ENCODE data around the gene GINS3.
"Not testable (repeated sequence)": the region's sequence is repeated elsewhere in the genome, so short reads cannot be mapped to it uniquely, and the experiment has no call there.

GINS3 gene

DNA sequence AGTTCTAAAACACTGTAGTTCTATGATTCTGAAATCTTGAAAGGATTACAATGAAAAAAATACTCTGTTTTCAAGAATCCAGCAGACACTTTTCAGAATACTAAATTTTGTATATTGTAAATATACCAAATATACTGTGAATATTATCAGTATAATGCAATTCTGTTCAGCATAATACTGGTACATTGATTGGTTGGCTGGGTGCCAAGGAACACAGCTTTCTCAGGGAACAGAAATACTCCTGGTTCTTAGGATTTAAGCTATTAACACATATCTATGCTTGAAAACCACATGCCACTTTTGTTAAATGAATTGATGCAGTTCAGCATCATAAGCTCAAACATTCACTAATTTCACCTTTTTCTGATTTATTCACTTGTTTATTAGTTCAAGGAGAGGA, 2.5 kb upstream of the GINS3 start:
- no peak for DNase-seq (ENCODE audit: low spot score)

GRCh38 chr16:58393138-58393504, 850 bp downstream of the GINS3 start:
- DNase-seq (ENCODE audit: low spot score) = peak; percentile 31

GRCh38 chr16:58396897-58397296, 4.6 kb downstream of the GINS3 start:
- DNase-seq (ENCODE audit: low spot score) = not testable (repeated sequence)

DNA sequence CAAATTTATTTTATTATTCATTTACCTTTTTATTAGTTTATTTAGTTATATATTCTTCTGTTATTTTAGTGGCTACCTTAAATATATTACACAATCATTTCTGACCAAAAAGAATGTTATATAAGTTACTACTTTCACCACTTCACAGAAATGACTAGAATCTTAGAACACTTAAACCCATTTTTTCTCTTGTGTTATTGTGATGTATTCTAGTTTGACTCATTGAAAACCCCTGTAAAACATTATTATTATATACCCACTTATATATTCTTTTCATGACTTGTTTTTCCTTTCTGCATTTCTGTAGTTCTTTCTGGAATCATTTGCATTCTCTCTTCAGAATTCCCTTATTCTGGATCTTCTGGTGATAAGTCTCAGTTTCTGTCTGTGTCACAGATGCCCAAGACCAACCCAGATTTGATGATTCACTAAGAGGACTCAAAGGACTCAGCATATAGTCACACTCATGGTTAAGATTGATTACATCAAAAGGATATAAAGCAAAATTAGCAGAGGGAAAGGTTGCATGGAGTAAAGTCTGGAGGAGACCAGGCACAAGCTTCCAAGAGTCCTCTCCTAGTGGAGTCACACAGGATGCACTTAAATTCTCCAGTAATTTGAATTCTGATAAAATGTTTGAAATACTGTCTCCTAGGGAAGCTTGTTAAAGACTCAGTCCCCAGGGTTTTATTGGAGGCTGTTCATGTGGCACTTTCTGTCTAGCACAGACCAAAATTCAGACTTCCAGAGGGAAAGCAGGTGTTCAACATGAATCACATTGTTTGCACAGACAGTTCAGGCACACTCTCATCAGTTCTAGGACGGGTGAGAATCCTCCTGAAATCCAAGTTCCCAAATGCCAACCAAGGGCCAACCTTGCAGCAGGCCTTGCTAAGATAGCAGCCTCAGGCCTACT, 7.7 kb downstream of the GINS3 start:
- DNase-seq (ENCODE audit: low spot score) = no peak

DNA sequence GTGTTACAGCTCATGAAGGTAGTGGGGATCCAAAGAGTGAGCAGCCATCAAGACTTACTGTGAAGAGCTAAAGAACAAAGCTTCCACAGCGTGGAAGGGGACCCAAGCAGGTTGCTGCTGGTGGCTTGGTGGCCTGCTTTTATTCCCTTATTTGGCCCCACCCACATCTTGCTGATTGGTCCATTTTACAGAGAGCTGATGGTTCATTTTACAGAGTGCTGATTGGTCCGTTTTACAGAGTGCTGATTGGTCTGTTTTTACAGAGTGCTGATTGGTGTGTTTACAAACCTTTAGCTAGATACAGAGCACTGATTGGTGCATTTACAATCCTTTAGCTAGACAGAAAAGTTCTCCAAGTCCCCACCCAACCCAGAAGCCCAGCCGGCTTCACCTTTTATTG, 9.0 kb downstream of the GINS3 start:
- DNase-seq (ENCODE audit: low spot score) = not testable (repeated sequence)

- no peak for DNase-seq (ENCODE audit: low spot score)
These were observed 10.5 kb downstream of the GINS3 start for GRCh38 chr16:58402796-58403195.

DNA sequence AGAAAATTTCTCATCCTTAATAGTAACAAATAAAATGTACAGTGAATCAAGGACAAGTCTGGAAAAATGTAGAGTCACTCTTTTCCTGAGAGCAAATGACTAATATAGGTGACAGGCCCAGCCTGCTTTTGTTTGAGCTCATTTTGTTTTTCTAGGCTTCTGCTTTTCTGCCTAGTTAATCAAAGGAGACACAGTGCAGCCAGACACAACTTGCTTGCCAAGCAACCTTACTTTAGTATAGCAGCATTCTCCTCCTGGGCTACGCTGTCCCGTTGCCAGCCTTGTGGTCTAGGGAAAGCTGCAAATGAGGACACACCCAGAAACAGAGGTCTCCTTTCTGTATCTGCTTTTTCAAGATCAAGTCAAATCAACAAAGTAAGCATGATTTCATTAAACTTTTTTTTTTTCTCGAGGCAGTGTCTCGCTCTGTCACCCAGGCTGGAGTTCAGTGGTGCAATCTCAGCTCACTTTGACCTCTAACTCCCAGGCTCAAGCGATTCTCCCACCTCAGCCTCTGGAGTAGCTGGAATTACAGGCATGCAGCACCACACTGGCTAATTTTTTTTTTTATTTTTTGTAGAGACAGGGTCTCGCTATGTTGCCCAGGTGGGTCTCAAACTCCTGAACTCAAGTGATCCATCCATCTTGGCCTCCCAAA, 17.2 kb downstream of the GINS3 start:
- no peak for DNase-seq (ENCODE audit: low spot score)

DNA sequence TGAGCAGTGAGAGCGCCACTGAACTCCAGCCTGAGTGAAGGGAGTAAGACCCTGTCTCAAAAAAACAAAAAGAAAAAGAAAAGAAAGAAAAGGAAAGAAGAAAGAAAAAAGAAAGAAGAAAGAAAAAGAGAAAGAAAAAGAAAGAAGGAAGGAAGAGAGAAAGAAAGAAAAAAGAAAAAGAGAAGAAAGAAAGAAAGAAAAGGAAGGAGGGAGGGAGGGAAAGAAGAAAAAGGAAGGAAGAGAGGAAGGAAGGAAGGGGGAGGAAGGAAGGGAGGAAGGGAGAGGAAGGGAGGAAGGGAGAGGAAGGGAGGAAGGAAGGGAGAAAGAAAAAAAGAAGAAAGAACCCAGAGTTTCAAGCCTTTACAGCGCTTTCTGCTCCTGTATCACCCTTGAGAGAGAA, 19.1 kb downstream of the GINS3 start:
- DNase-seq (ENCODE audit: low spot score) = no peak

- no peak for DNase-seq (ENCODE audit: low spot score)
These were observed 19.7 kb downstream of the GINS3 start for GRCh38 chr16:58411736-58412614.

DNA sequence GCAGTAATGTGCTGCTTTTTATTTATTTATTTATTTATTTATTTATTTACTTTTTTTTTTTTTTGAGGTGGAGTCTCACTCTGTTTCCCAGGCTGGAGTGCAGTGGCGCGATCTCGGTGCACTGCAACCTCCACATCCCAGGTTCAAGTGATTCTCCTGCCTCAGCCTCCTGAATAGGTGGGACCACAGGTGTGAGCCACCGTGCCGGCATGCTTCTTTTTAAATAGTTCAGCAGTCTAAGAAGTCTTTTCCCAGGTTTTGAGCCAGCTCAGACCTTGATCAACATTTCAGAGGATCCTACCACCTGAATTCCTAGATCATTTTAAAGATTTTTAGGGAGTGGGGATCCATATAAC, 20.3 kb downstream of the GINS3 start:
- DNase-seq (ENCODE audit: low spot score) = not testable (repeated sequence)

DNA sequence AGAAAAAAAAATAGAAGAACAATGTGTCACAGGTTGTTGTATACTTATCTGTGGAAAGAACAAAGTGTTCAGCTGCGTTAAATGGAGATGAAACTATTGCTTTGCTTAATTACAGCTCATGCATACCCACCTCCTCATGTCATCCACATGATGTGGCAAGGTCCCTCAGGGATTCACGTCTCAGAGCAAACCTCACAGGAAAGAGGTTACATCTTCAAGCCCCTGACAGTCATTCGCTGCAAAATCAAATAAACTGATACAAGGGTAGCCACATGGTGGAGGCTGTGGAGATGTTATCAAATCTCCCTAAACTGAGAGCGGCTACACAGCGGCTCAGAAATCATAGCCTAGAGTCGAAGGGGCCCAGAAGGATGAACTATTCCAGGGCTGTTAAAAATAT, 21.1 kb downstream of the GINS3 start:
- no peak for DNase-seq (ENCODE audit: low spot score)

DNA sequence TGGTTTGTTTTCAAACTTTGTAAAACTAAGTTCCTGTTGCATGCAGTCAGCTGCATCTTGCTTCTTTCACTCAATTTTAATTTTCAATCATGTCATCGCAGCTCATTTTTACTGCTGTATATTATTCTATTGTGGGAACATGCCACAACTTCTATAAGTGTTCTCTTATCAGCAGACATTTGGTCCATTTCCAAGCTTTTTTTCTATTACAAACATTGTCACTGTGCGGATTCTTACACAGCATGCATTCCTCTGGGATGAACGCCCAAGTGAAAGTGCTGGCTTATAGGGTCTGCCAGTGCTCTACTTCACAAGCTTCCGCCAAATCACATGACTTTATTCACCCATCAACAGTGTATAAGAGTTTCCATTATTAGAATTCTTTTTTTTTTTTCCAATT, 22.7 kb downstream of the GINS3 start:
- DNase-seq (ENCODE audit: low spot score) = no peak

DNA sequence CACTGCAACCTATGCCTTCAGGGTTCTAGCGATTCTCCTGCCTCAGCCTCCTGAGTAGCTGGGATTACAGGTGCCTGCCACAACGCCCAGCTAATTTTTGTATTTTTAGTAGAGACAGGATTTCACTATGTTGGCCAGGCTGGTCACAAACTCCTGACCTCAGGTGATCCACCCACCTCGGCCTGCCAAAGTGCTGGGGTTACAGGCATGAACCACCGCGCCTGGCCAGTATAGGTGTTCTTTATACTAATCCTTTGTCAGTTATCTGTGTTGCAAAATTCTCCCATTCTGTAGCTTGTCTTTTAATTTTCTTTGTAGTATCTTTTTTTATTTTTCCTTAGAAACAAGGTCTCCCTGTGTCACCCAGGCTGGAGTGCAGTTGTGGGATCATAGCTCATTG, 23.7 kb downstream of the GINS3 start:
- not testable (repeated sequence) for DNase-seq (ENCODE audit: low spot score)

DNA sequence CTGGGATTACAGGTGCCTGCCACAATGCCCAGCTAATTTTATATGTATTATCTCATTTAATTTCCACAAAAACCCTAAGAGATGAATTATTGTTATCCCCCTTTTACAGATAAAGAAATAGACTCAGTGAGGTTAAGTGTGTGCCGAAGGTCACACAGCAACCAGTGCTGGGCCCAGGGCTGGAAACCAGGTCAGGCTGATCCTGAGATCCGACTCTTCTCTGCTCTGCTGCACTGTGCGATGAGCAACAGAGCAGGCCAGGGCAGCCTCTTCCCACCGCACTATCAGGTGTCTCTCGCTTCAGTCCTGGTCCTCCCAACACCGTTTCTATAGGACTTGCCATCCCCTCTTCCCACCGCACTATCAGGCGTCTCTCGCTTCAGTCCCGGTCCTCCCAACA, 24.8 kb downstream of the GINS3 start:
- DNase-seq (ENCODE audit: low spot score) = no peak

DNA sequence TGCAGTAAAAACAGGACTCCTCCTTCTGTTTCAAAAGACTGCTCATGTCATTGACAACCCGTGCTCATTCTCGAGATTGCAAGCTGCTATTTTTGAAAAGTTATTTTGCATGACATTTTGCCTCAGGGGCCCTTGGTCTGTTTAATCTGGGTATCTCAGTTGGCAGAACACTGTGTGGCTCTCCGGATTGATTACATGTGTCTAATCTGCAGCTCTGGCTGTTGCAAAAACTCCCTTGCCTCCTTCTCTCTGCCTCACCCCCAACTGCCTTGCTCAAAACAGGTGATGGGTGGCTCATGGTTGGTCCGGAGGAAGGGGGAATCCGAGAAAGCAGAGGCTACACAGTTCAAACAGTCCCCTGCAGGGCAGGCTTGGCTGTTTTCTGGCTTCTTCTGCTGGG, 25.3 kb downstream of the GINS3 start:
- DNase-seq (ENCODE audit: low spot score) = no peak

- DNase-seq (ENCODE audit: low spot score) = no peak
These were observed 25.8 kb downstream of the GINS3 start for GRCh38 chr16:58418026-58418425.

GRCh38 chr16:58418601-58419000, 26.3 kb downstream of the GINS3 start:
- DNase-seq (ENCODE audit: low spot score) = no peak

DNA sequence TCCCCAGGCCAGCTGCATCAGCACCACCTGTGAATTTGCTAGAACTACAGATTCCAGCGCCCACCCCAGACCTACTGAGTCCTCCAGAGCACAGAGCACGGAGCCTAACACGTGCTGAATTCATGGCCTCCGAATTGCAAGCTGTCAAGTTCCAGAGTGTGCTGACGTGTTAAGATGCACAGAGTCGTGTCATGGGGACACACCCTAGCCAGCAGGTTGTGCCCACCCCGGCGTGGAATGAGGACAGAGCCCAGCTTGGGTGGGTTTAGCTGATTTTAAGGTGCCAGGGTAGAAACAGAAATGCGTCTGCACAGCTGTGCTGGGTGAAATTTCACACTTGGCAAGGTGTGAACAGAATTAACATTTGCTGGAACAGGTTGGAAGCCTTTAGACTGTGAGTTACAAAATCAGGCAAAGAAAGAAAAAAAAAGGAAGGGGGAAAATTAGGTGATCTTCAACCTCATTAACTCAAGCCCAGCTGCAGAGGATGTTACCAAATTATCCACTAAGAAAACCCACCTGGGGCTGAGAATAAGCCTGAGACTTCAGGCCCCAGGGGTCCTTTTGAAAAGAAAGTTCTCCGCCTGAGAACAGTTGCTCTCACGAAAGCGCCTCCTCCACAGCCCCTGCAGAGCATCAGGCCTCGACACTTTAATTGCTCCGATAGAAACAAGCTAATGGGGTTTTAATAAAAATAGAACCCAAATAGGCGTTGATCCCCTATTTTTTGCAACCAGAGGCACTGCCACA, 27.1 kb downstream of the GINS3 start:
- DNase-seq (ENCODE audit: low spot score) = no peak

DNA sequence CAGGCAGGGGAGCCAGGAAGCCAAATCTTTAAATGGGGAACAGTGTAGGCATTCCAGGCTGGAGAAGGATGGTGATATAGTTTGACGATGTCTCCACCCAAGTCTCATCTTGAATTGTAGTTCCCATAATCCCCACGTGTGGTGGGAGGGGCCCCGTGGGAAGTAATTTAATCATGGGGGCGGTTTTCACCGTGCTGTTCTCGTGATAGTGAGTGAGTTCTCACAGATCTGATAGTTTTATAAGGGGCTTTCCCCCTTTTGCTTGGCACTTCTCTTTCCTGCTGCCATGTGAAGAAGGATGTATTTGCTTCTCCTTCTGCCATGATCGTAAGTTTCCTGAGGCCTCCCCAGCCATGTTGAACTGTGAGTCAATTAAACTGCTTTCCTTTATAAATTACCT, 28.8 kb downstream of the GINS3 start:
- DNase-seq (ENCODE audit: low spot score) = no peak

- no peak for DNase-seq (ENCODE audit: low spot score)
These were observed 29.3 kb downstream of the GINS3 start for GRCh38 chr16:58421529-58421928.

- DNase-seq (ENCODE audit: low spot score) = no peak
These were observed 30.5 kb downstream of the GINS3 start for GRCh38 chr16:58422809-58423208.

DNA sequence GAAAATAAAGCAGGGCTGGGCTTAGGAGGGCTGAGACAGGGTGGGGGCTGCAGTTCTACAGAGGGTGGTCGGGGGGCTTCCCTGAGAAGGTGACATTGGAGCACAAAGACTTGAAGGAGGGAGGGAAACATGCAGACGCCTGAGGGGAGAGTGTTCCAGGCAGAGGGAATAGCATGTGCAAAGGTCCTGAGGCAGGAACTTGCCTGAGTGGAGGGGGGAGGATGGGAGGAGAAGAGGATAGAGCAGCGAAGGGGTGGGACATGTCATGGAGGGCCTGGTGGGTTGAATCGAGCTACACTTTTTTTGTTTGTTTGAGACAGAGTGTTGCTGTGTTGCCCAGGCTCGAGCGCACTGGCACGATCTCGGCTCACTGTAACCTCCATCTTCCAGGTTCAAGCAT, 33.0 kb downstream of the GINS3 start:
- DNase-seq (ENCODE audit: low spot score) = no peak
